GM19468 (cell line): ENCODE results near the gene LCN1.
"Not testable (repeated sequence)": the region's sequence is repeated elsewhere in the genome, so short reads cannot be mapped to it uniquely, and the experiment has no call there.

ENCODE experiments used
- ATAC-seq: cut with Tn5 transposase; IDR thresholded peaks from one replicate; pipeline ENCODE4 v1.9.1; 2021; ENCODE audit warnings: mild to moderate bottlenecking, moderate library complexity, moderate number of reproducible peaks; ENCODE audit not compliant: unreplicated experiment; ENCODE audit errors: extremely low read depth

Gene LCN1

DNA sequence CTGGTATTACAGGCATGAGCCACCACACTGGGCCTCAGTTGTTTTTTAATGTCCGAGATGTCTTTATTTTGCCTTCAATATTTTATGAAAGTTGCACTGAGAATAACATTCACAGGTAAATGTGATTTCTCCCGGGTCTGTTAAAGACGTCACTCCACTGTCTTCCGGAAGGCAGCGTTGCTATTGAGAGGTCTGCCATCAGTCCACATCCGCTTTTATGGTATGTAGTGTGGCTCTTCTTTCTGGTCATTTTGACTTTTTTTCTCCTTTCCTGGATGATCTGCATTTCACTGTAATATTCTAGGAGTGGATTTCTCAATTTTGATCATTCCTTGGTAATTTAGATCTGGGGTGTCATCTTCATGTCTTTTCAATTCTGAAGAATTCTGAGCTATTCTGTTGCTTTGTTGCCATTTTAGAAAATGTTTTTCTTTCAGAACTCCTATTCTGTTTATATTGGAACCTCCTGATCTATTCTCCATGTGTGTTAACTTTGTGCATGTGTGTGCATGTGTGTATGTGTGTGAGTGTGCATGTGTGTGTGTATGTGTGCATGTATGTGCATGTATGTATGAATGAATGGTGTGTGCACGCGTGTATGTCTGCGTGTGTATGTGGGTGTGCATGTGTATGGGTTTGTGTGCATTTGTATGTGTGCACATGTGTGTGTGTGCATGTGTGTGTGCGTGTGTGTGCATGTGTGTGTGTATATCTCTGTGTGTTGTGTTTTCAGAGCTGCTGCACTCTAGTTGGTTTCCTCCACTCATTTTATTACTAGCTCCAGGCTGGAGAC is 1.9 kb upstream of the LCN1 start:
- ATAC-seq: no peak

DNA sequence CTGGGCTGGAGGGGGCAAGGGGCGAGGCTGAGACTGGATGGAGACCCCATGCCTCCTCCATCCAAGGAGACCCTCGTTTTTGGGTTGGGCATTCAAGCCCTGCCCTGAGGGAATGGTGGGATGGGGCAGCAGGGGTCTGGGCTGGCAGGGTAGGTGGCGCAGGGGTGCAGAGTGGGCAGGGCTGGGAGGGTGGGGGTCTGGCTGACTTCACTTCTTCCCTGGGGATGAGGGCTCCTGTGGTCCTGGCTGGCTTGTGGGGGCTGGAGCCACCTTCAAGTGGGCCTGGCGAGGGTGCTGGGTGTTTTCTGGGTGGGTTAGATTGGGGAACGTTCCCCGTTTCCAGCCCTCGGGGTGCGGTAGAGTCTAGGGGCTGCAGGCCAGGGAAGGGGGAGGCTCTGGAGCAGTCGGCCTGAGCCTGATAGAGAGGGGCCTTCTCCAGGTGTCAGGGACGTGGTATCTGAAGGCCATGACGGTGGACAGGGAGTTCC is 412 bp downstream of the LCN1 start:
- no peak for ATAC-seq

DNA sequence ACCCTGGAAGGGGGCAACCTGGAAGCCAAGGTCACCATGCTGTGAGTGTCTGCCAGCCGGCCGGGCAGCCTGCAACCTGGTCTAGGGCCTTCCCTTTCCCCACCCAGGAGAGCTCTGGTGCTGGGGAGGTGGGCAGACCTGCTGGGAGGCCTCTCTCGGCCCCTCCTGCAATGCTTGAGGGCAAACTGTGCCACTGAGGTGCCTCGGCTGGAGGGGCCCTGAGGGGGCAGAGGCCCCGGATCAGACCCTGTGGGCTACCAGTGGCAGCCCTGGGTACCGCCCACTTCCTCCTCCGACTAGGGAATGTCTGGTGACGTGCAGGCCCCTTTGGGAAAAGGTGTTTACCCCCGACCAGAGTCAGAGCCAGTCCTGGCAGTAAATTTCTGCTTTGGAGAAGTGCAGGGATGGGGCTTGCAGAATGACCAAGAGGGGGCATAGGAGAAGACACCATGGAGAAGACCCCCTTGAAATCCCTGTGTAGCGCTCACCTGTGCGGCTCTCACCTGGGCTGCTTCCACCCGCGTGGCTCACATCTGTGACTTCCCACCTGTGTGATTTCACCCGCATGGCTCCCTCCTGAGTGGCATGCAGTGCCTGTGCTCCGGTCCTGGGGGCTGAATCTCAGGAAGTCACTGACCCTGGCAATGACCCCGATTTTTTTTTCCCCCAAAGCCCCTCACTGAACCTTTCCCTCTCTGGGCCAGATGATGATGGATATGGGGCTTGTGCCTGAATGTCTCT is 1.1 kb downstream of the LCN1 start:
- ATAC-seq: no peak

DNA sequence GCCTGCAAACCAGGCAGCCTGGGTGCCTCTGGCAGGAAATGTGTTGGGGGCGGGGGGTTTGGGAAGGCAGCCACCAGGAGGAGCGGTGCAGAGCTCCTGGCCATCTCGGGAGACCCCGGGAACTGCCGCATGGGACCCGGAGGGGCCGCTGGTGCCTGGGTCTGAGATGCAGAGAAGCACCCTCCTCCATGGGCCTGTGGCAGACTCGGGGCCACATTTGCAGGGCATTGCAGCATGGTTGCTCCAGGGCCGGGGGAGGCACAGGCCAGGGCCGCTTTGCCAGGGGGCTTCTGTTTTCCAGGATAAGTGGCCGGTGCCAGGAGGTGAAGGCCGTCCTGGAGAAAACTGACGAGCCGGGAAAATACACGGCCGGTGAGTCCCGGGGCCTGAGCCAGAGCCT is 1.7 kb downstream of the LCN1 start:
- no peak for ATAC-seq

DNA sequence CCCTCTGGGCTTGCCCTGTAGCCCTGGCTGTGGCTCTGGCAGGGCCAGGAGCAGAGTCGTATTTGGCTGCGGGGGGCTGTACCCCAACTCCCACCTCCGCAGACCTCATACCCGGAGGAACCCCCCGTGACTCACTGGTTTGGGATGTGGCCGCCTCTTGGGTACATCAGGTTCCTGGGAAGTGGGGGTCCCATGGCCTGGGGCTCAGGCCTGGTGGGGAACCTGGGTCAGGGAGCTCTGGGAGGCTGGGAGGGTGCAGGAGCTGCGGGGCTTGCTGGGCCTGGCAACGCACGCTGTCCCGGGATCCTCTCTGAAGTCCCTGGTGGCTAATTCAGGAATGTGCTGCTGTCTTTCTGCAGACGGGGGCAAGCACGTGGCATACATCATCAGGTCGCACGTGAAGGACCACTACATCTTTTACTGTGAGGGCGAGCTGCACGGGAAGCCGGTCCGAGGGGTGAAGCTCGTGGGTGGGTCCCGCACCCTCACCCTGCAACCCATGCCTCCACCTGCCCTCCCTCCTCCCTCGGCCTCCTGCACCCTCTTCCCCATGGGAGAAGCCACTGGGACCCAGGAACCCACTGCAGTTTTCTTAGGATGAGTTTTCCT is 2.4 kb downstream of the LCN1 start:
- no peak for ATAC-seq

GRCh38 chr9:135524130-135524861 is 3.1 kb downstream of the LCN1 start:
- no peak for ATAC-seq

DNA sequence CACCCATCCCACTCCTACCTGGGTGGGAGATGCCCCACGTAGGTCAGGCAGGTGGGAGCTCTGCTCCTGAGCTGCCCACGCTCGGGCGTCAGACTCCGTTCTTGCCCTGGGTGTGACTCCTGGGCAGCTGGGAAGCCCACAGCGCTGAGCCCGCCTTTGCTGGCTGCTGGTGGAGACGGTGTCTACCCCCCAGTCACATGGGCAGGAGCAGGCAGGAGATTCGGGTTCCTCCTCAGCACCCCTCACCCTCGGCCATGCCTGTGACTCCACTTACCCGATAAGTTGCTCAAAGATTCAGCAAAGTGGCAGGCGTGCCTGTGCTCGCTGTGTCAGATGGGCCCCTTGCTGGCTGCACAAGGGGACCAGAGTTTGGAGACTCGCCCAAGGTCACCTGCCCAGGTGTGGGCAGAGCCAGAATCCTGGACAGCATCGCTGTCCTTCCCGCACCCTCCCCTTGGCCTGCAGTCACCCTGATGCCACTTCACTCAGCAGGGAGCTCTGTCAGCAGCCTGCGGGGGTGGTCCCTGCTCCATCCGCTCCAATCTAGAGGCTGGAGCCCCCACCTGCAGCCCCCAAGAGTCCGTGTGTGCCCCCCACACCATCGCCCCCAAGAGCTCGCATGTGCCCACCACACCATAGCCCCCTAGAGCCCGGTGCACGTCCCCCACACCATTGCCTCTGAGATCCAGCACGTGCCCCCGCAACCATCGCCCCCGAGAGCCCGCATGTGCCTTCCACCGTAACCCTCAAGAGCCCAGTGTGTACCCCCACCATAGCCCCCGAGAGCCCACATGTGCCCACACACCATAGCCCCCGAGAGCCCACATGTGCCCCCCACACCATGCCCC is 4.2 kb downstream of the LCN1 start:
- no peak for ATAC-seq

DNA sequence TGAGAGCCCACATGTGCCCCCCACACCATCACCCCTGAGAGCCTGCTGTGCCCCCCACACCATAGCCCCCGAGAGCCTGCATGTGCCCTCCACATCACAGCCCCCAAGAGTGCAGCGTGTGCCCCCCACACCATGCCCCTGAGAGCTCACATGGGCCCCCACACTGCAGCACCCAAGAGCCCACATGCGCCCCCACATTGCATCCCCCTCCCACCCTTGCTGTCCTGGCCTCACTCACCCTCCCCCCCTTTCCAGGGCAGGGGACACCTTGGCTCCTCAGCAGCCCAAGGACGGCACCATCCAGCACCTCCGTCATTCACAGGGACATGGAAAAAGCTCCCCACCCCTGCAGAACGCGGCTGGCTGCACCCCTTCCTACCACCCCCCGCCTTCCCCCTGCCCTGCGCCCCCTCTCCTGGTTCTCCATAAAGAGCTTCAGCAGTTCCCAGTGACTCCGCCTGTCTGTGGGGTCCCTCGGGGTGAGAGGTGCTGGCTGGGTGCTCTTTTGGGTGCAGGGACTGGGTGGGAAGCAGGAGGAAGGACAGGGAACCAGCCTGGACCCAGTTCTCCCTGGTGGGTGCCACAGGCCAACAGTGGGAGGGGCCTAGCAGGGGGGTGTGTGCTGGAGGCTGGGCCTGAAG is 5.0 kb downstream of the LCN1 start:
- ATAC-seq: no peak

GRCh38 chr9:135526730-135527571 is 5.7 kb downstream of the LCN1 start:
- ATAC-seq: no peak

- ATAC-seq: not testable (repeated sequence)
Measured at GRCh38 chr9:135528842-135529435, 7.7 kb downstream of the LCN1 start.

DNA sequence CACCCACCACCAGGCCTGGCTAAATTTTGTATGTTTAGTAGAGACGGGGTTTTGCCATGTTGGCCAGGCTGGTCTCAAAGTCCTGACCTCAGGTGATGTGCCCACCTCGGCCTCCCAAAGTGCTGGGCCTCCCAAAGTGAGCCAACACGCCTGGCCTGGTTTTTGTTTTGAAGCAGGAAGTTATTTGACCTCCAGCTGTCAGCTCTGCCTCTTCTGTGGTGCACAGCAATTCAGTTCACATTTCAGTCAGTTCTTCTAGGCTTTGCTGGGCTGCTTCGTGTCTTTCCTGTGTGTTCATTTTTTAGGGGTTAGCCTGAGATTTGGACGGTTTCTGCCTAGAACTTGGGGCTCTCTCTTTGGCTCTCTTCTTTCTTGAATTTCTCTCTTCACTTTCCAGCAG is 8.9 kb downstream of the LCN1 start:
- ATAC-seq: no peak

GRCh38 chr9:135531096-135531495 is 9.9 kb downstream of the LCN1 start:
- ATAC-seq: no peak

DNA sequence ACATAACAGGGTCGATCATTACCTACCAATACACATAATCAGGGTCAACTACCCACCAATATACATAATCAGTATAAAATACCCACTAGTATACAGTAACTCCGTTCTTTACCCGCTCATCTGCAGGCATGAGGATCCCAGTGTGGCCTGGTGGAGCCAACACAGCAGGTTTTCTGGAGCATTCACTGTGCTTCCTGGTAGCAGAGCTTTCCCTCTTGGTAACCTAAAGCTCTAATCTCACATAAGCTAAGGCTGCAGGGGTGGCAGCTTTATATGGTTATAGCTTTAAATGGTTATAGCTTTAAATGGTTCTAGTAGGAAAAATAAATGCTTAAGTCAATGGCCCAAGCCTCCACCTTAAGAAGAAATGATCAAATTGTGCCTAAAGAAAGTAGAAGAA is 11.9 kb downstream of the LCN1 start:
- ATAC-seq: no peak

GRCh38 chr9:135533674-135534073 is 12.4 kb downstream of the LCN1 start:
- ATAC-seq: no peak

- ATAC-seq: not testable (repeated sequence)
Measured at GRCh38 chr9:135534192-135534711, 13.0 kb downstream of the LCN1 start.

DNA sequence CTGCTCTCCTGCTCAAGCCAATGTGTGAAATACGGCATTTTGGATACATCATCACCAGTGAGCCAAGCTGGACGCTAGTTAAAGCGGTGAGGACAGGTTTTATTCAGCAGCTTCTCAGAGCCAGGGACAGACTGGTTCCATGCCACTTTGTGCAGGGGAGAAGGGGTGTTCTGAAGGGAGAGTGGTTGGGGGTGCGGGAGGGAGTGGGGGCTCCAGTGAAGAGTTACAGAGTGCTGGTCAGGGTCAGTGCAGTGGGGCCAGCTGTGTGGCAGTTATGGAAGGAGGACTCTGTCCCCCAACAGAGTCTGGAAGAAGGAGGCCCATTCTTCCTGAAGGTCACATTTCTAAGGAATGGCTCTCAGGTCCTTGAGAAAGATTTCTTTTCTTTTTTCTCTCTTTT is 13.6 kb downstream of the LCN1 start:
- not testable (repeated sequence) for ATAC-seq

DNA sequence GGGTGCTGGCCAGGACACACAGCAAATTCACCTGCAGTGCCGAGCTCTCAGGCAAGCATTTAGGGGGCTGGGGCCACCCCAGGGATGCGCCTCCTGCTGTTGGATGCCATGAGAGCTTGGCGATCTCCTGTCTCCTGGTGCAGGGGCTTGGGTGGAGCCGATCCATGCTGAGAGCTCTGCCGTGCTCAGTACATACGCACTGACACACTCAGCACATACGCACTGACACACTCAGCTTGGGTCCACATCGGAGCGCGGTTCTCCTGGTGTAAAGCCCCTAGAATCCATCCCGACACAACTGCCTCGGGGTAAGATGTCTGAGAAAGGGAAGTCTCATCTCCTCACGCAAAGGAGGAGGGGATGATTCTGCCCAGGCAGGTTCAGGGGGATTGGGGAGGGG is 14.4 kb downstream of the LCN1 start:
- ATAC-seq: not testable (repeated sequence)

- ATAC-seq: no peak
Measured at GRCh38 chr9:135536216-135536615, 15.0 kb downstream of the LCN1 start.
